K562 (cell line): ENCODE results near the gene ADM5. TPM values are rescaled to one million over a fixed set of nuclear protein-coding genes. Genes with fewer than 3 reads are reported as not detected.
A peak's percentile ranks its signal among the peaks of the same experiment; 100 is the strongest.

Source experiments
- ATF2 ChIP-seq: sonication (generic); formaldehyde crosslinking; IDR thresholded peaks from 2 replicates; pipeline ENCODE4 v1.8.1; 2022; ENCODE audit warnings: missing genetic modification reagents
- BRCA1 ChIP-seq, 2 experiments: fragments of 450-650 bp in 1 of 2; sonication (generic) in 1 of 2; formaldehyde crosslinking in 1 of 2; IDR thresholded peaks; 2 replicates each; pipeline versions ENCODE4 v1.5.0 to v1.6.1; 2017 to 2020; ENCODE audit warnings: mild to moderate bottlenecking in 1 of 2, missing genetic modification reagents in 1 of 2
- CAMTA2 ChIP-seq: fragments of 250-450 bp; sonication (Bioruptor Pico); conservative IDR thresholded peaks from 2 replicates; pipeline ENCODE4 v1.5.1; 2022
- CHD4 ChIP-seq: fragments of 200-600 bp; sonication (generic); IDR thresholded peaks from 3 replicates; pipeline ENCODE4 v1.6.1; 2012; ENCODE audit warnings: low read depth, mild to moderate bottlenecking, mixed read lengths, low read length, inconsistent platforms; ENCODE audit not compliant: insufficient read depth, insufficient replicate concordance, poor library complexity, severe bottlenecking
- CLOCK ChIP-seq: fragments of 250-450 bp; sonication (Bioruptor Pico); IDR thresholded peaks from 2 replicates; pipeline ENCODE4 v1.4.0; 2020; ENCODE audit warnings: mild to moderate bottlenecking, moderate library complexity, borderline replicate concordance
- ELF2 ChIP-seq: fragments of 250-450 bp; sonication (Bioruptor Pico); IDR thresholded peaks from 2 replicates; pipeline ENCODE4 v1.5.0; 2021; ENCODE audit warnings: mild to moderate bottlenecking
- GMEB1 ChIP-seq: fragments of 250-450 bp; sonication (Bioruptor Pico); IDR thresholded peaks from 2 replicates; pipeline ENCODE4 v1.4.0; 2020; ENCODE audit warnings: mild to moderate bottlenecking
- IRF9 ChIP-seq: fragments of 450-650 bp; IDR thresholded peaks from 2 replicates; pipeline ENCODE4 v1.6.1; 2016; ENCODE audit warnings: missing biosample characterization, missing genetic modification characterization
- PREB ChIP-seq: sonication (generic); formaldehyde crosslinking; IDR thresholded peaks from 2 replicates; pipeline ENCODE4 v1.8.1; 2023; ENCODE audit warnings: mild to moderate bottlenecking, missing genetic modification reagents
- TSHZ1 ChIP-seq: fragments of 250-450 bp; sonication (Bioruptor Pico); IDR thresholded peaks from 2 replicates; pipeline ENCODE4 v1.4.0; 2020; ENCODE audit warnings: mild to moderate bottlenecking, moderate library complexity
- ZNF740 ChIP-seq, 3 experiments: fragments of 200-800 bp in 1 of 3; sonication (Bioruptor generic) in 1 of 3; sonication (generic) in 1 of 3; formaldehyde crosslinking in 1 of 3; IDR thresholded peaks; 2 replicates each; pipeline versions ENCODE4 v1.6.1 to v1.8.0; 2016 to 2022; ENCODE audit warnings: mild to moderate bottlenecking in 2 of 3, missing compliant biosample characterization in 2 of 3, missing genetic modification characterization in 2 of 3, missing genetic modification reagents in 1 of 3
- polyA plus RNA-seq, 8 experiments: library from polyadenylated mRNA; depleted of rRNA in 4 of 8; stranded (reverse) in 5 of 8; unstranded in 3 of 8; fragments of >200 nt; fragmentation: Nextera tagmentation in 2 of 8; fragmentation: Illumina TruSeq in 1 of 8; extraction: Ambion mirVana in 2 of 8; extraction: Trizol in 1 of 8; gene quantifications; 2 replicates each; pipeline versions ENCODE4 v1.2.1 to v1.2.3, GENCODE V29; 2011 to 2014; ENCODE audit warnings: inconsistent platforms in 1 of 8, missing spikeins in 1 of 8
- total RNA-seq, 7 experiments: library from RNA; depleted of rRNA in 6 of 7; stranded (reverse); fragments of >200 nt in 6 of 7; fragmentation: Illumina TruSeq in 2 of 7; extraction: Trizol in 2 of 7; gene quantifications; 2 replicates each; pipeline versions ENCODE4 v1.2.1 to v1.2.3, GENCODE V29; 2011 to 2021; ENCODE audit warnings: low replicate concordance in 1 of 7

The ADM5 gene
- total and polyA plus RNA-seq, 9 of the 15 experiments (the other 6 are each of a cell fraction or from before 2014, with no cell fraction given): 0.13 to 8.4 (median 2.0) TPM; not detected in 1

DNA sequence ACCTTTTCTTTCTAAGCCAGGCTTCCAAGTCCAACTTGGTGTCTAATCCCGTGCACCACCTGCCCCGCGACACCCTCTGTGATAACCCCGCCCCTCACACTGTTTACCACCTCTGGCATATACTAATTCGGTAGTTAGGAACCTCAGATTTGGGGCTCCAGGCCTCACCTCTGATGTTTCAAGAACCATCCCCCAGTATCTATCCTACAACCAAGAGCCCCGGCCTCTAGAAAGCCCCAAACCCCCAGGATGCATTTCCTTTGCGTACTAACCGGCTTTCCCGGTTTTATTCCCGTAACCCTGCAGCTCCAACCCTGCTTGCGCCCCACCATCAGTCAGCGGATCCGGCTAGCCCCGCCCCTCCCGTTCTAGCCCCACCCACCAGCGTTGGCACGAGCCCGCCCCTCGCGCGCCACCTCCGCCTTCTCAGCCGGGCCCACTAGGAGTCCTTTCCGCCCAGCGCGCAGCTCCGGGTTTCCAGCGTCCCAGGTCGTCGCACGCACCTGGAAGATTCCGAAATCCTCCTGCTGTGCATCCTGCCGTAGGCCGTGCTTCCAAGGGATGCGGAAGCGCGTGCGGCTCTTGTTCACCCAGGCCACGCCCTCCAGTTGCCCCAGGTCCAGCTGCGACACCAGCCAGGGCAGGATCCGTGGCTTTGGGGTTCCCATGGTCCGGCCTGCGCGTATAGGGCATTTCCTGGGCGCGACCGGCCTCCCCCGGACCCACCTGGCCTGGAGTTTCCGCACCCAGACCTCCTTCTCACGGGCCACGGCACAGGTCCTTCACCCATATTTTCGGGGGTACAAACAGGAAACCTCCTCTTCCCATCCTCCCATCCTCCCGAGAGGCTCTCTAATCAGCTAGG, 25.0 kb upstream of the ADM5 start (continued):
- TF ChIP-seq GMEB1 (CRISPR knock-in tag) (no peak), TSHZ1 (no peak), ATF2 (CRISPR knock-in tag) (no peak), ZNF740 (CRISPR knock-in tag; IDR thresholded peaks at IDR 0.05) (no peak), ZNF740 (tag; IDR thresholded peaks at IDR 0.05) (no peak), IRF9 (tag) (no peak), PREB (CRISPR knock-in tag) (no peak), BRCA1 (IDR thresholded peaks at IDR 0.05) (no peak), BRCA1 (CRISPR knock-in tag; IDR thresholded peaks at IDR 0.05) (no peak), CHD4 (no peak), CLOCK (CRISPR knock-in tag) (no peak), ELF2 (CRISPR knock-in tag) (peak; percentile 71; the same call in 1 of the 2 replicates), CAMTA2 (CRISPR knock-in tag) (no peak)
